HG03378 (cell line): Measurements from ENCODE around the gene PAK1.

ENCODE experiments used
- ATAC-seq: cut with Tn5 transposase; IDR thresholded peaks from one replicate; pipeline ENCODE4 v1.9.1; 2021; ENCODE audit warnings: mild to moderate bottlenecking, moderate library complexity; ENCODE audit not compliant: unreplicated experiment

The PAK1 gene

DNA sequence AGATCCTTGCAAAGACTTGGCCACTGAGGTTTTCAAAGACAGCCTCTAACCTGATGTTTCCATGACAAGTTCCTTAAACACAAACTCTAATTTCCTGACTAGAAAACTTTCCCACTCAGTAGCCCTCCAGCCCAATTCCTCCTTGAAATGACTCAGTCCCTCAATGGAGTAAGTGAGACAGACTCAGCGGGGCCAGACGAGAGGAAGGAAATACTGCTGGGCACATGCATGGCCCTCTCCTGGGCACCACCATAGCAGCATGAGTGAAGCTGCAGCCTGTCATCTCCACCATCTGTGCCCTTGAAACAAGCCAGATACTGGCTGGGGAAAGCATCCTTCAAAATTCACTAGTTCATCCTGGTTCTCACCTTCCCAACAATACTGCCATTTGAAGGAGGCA is 96.2 kb downstream of the PAK1 start:
- no peak for ATAC-seq

DNA sequence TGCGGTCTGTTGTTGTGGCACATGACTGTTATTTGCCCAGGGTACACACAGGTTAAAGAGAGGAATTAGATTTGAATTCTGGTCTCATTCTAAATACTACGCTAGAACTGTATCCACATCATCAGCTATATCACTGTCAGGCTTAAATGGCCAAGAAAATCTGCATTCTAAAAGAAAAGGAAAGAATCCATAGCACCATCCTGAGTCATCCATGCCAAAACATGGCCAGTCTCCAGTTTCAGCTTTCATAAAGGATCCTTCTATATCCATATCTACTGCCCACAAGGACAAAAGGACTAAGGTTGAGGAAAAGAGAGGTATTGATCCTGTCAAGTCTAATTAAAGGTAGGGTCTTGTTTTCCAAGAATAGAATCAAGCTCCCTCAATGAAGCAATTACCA is 98.8 kb downstream of the PAK1 start:
- ATAC-seq, result no peak

DNA sequence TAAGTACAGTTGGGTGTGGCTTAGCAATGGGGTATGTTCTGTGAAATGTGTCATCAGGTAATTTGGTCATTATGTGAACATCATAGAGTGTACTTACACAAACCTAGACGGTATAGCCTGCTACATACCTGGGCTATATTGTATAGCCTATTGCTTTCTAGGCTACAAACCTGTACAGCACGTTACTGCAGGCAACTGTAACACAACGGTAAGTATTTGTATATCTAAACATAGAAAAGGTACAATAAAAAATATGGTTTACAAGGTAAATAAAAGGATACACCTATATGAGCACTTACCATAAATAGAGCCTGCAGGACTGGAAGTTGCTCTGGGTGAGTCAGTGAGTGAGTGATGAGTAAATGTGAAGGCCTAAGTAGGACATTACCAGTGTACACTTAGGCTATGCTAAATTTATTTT is 99.3 kb downstream of the PAK1 start:
- ATAC-seq, result no peak

DNA sequence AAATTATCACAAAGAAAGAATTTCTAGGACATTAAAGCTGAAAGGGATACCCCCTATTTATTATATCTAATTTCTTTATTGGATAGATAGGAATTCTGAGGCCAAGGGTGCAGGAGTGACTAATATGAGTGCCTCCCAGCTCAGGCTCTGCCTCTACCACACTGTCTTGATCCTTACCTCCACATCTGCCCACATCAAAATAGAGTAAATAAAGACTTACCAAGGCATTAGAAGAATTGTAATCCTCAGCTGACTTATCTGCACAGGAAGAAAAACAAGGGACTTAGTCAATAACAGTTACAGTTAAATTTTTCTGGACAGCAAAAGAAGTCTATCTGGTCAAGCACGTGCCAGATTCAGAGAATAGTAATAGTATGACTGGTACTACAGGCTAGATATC is 99.8 kb downstream of the PAK1 start:
- no peak for ATAC-seq

DNA sequence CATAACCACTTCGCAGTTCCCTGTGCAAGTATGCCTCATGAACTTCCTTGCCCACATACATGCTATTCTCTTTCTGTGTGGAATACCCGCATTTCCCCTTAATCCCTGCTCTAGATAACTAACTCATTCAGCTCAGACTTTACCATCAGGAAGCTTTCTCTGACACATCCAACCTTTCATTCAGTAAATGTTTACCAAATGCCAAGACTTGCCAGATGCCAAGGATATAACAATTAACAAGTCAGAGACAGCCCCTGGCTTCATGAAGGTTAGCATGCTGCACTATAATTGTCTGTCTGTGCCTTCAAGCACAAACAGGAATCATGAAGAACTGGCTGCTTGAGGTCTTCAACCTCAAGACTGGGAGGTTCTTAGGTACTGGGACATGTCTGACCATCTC is 101.2 kb downstream of the PAK1 start:
- no peak for ATAC-seq

DNA sequence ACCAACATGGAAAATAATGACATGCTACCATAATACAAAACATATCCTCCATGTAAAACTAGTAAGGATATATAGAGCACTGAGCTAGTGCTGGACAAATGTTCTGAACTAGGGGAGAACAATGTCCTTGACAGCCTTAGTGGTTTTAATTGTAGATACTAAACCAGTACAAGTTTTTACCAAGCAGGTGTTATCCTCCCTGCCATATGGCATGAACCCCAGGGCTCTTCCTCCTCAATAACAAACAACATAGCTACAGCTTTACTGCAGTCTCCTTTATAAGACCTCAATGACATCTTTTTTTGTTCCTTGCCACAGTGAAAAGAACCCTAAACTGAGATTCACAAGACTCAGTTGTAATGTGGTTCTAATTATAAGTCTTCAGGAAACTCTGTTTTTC is 102.2 kb downstream of the PAK1 start:
- ATAC-seq, result no peak

DNA sequence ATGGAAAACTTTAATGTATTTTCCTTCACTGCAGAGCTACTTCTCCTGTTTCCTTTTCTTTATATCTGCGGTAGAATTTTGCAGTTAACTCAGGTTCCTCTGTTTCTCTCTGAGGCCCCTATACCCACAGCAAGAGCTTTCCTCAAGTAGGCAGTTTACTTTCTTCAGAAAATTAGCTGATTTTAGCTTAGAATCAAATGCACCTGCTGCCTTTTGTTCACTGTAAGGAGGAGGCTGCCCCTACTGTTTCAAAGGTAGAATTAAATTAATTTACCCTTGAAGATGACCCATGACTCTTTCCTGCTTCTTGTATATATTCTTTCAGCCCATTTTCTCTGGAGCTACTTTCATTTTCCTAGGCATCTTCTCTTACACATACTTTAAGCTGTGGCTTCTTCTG is 103.7 kb downstream of the PAK1 start:
- ATAC-seq, result no peak

DNA sequence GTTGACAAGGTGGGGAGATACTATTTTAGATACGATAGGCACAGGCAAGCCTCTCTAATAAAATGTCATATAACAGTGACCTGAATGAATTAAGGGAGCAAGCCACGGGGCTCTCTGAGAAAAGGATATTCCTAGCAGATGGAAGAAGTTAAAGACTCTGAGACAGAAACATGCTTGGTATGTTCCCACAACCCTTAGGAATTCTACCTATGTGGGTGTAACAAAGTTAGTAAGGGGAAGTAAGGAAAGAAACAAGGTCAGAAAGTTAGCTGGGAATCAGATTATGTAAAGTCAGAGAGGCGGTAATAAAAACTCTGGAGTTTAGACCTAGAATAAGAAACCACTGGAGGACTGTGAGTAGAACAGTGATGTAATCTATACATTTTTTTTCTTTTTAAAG is 112.7 kb downstream of the PAK1 start:
- ATAC-seq, result no peak

DNA sequence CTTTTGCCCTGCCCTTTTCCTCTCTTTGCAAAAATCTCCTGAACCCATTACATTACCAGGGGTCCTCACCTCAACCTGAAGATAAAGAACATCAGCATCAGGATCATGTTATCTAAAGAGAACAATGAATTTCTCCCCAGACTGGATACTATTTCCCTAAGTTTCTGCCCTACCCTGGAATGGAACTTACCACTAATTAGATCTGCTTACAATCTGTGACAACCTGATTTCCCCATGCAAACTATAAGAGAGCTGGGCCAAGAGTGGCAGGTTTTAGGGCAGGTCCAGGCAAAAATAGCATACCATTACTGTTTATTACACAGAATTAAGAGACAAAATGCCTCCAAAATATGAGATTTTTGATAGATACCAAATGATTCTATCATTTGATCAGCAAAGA is 114.4 kb downstream of the PAK1 start:
- no peak for ATAC-seq

DNA sequence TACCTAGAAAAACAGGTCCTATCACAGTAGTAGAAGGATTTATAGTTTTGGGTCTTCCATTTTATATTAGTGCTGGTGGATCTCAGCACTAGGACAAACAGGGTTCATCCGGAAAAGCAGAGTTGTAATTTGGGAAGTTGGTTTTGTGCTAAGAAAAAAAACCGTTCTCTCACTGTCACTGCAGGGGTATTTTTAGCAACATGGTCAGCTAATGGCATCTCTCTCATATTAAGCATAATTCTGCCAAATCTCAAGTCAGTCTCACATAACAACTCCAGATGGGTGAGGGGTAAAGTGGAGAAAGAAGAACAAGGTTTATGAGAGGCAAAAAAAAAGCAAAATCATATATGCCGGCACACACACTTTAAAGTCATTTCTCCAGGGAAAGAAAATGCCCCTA is 120.8 kb downstream of the PAK1 start:
- ATAC-seq, result no peak

DNA sequence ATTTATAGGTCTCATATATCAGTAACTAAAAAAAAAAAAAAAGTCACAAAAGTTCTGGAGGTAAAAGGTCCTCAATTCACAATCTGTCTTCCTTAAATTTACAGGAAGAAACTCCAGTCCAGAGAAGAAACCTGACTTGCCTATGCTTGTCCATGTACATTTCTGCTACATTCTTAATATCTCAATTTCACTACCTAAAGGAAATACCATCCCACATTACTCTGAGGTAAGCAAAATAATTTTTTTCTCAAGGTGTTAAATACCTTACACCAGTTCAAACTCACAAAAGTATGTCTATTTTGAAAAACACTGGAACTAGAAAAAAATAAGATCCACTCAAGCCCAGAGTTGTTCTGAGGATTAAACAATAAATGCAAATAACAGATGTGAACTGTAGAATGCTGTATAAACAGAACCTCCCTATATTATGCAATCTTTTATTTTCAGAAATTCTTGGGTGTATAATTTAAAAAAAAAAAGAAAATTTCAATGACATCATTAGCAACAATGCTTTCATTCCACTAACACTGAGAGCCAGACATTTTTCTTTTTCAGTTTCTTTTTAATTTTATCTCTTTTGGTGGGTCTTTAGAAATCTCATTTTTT is 122.5 kb downstream of the PAK1 start:
- ATAC-seq, result no peak

DNA sequence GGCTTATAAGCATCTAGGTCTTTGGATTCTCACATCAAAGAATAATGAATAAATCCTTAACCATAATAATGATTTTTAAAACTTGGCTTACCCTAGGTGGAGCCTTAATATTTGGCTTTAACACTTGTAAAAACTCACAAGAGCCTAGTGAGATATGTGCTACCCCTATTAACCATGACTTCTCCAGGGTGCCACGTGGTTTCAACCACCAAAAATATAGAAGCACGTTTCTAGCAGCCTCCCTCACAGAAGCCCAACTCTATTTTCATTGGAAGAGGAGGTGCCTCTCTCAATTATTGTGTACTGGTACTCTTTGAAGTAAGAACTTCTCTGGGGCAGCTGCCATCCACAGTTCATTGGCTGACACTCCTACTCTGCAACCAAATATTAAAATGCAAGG is 125.9 kb downstream of the PAK1 start:
- ATAC-seq, result no peak

DNA sequence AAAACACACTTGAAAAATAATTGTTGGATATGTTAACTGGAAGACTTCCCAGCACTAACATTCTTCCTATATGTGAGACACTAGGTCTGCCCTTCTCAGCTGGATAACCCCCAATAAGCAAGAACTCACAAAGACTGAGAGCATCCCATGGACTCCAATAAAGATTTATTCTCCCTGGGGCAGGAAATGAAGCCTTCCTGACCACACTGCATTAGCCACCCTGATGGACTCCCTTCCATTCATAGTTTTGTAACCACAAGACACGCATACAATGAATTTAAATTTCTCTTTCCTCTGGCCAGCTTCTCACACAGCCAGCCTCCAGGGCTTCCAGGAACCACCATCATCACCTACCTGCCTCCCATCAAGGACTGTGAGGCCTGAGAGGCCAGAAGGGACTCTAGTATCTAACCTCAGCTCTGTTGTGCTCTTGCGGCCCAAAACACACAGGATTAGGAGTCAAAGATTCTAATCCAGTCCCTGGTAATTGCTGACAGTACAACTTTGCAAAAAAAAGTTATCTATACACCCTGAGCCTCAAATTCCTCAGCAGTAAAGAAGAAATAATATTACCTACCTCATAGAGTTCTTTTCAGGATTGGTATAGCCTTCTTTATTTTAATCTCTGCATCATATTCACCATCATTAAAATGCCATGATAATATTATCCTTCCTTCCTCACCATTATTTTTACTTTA is 126.8 kb downstream of the PAK1 start:
- ATAC-seq, result no peak

DNA sequence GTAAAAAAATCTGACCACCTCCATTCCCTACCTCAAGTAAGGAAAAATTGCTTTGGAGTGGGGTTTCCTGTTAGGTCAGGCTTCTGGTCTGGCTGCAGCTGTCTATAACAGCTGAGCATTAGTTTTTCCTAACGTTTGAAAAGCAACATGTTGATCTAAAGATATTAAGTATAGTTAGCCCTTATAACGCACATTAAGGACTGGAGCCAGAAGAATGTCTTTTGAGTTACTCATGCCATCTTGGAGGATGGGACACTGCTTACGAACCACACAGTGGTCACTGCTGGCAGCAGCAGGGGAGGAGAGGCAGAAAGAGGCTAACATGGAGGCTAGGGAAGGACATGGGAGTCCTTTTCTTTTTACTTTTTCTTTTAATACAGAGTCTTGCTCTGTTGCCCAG is 128.3 kb downstream of the PAK1 start:
- no peak for ATAC-seq

DNA sequence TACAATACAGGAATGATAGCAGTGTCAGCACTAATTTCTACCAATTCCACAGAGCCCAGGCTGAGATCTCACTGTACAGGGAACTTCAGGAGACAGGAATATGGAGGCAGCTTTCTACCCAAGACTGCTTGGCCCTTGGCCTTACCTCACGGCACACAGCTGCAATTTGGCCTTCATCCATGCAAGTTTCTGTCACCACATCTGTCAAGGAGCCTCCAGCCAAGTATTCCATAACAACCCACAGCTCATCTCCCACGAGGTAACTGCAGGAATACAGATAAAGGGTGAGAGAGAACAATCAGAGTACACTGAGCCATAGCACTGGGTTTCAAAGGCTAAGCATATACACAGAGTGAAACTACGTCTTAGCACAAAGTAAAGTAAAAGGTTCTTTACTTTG is 133.4 kb downstream of the PAK1 start:
- ATAC-seq, result no peak

DNA sequence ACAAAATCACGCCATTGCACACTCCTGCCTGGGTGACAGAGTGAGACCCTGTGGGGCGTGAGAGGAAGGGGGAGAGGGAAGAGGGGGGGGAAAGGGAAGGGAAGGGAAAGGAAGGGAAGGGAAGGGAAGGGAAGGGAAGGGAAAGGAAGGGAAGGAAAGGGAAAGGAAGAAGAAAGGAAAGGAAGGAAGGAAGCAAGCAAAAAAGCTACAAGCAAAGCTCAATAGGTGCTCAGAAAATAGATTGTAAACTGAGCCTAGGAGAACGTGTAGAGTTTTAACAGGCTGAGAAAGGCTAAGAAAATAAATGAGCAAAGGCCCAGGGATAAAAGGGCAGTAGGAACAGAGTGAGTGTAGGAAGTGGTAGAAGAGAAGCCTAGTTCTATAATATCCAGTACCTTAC is 141.6 kb downstream of the PAK1 start:
- no peak for ATAC-seq

DNA sequence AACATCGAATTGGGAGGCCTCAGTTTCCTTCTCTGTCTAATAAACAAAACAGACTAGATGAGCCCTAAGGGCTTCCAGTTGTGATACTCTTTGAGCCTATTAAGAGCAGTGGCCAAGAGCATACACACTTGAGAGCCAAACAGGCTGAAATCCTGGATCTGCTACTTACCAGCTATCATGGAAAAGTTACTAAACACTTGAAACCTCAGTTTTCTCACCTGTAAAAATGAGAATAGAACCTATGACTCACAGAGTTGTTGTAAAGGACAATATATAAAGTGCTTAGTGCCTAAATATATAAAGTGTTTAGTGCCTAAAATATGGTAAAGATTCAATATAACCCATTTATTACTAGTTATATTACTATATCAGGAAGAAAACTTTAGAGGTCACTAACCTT is 148.7 kb downstream of the PAK1 start:
- ATAC-seq, result no peak

DNA sequence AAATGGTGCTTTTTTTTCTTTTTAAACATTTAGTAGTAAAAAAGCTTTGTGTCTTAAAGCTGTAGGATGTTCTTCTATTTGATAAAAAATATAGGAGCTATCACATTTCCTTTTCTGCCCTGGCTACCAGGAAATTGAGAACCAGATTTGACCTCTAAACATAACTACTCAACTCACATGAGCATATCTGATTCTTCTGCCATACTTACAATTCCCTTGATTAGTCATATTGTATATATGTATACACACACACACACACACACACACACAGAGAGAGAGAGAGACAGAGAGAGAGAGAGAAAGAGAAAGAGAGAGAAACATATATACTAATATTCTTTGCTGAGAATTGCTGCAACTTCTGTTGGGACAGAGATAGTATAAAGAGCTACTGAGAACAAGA is 149.4 kb downstream of the PAK1 start:
- no peak for ATAC-seq

DNA sequence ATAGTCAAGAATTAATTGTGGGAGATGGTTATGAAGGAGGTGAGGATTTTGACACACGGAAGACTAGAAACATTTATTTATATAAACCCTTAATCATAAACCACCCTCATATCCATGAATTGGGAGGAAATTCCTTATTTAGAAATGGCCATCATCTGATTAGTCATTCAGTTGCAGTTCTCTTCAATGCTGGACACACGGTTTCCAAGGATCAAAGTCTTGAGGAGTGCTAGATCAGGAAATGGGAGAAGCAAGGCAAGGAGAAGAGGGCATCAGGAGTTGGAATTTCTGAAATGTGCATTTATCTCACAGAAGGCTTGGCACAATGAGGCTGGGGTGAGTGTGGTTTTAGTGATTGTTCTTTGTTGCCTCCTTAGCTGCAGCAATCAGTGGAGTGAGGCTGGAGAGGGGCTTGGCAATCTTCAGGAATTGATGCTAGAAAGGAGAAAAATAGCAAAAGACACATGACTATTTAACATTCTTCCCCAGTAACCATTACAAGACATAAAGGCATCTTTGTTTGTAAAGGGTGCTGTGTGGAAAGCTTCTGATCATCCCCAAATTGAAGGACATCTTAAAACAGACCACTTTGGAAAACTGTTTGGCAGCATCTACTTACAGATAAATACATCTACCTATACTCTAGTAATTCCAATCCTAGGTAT is 150.8 kb downstream of the PAK1 start:
- no peak for ATAC-seq

DNA sequence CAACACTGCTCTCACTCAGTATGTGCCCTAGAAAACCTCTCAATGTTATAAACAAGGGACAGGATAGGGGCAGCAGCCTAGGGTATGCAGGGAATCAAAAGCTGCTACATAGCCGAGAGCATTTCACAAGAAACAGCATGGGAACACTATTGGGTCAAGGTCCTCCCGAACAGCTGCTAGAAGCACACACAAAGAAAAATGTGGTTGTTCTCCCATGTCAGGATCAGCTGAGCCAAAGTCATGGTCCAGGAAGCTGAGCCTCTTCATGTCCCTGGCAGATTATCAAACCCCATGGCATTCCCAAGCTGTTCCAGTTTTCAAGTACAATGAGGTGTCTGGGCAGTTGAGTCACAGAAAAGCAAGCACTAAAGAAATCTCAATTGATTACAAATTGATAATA is 151.4 kb downstream of the PAK1 start:
- no peak for ATAC-seq

DNA sequence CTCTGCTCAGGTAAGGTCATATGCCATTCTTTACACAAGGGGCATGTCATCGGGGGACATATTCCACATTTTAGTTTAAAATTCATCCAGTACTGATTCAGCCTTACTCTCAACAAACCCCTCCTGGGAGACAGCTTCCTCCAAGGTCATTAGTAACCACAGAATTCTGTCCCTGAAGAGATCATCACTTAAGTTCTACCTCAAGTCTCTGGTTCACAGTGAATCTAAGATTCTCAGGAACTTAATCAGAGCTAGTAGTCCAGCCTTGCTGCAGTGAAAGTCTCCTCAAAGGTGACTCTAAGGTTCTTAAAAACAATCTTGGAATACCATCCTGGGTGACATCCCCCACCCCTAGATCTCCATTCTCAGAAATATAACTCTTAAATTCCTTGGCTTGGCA is 153.5 kb downstream of the PAK1 start:
- no peak for ATAC-seq

DNA sequence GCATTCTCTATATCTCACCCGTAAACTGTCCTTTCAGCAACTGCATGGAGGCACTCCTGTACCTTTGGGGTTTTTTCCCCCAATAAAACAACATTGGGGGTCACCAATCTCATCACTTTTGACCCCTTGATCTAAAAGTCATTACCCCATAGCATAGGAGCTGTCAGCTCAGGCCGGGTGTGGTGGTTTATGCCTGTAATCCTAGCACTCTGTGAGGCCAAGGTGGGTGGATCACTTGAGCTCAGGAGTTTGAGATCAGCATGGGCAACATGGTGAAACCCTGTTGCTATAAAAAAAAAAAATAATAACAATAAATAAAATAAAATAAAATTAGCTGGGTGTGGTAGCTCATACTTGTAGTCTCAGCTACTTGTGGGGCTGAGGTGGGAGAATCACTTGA is 155.3 kb downstream of the PAK1 start:
- no peak for ATAC-seq
